Activated CD4-positive, alpha-beta T cell treated with anti-CD3 and anti-CD28 coated beads for 24 hours (primary cell): ENCODE data around the gene IL10.

Experiments used
- DNase-seq, 2 donors: peaks; one replicate each; pipeline ENCODE4 v3.0.0-alpha.2; 2020; ENCODE audit warnings: low read depth in 2 of 2

Gene IL10

DNA sequence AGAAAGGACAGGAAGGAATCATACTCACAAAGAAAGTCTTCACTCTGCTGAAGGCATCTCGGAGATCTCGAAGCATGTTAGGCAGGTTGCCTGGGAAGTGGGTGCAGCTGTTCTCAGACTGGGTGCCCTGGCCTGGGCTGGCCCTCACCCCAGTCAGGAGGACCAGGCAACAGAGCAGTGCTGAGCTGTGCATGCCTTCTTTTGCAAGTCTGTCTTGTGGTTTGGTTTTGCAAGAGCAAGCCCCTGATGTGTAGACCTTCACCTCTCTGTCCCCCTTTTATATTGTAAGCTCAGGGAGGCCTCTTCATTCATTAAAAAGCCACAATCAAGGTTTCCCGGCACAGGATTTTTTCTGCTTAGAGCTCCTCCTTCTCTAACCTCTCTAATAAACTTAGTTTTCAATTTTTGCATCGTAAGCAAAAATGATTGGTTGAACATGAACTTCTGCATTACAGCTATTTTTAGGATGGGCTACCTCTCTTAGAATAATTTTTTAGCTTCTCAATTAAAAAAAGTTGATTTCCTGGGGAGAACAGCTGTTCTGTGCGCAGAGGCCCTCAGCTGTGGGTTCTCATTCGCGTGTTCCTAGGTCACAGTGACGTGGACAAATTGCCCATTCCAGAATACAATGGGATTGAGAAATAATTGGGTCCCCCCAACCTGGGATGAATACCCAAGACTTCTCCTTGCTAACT lies at the start of gene IL10:
IL10 (minus strand) TSS at position 252 of the 695 bp plus-strand sequence; CDS start at position 193, 59 bp downstream.
- no peak for DNase-seq

DNA sequence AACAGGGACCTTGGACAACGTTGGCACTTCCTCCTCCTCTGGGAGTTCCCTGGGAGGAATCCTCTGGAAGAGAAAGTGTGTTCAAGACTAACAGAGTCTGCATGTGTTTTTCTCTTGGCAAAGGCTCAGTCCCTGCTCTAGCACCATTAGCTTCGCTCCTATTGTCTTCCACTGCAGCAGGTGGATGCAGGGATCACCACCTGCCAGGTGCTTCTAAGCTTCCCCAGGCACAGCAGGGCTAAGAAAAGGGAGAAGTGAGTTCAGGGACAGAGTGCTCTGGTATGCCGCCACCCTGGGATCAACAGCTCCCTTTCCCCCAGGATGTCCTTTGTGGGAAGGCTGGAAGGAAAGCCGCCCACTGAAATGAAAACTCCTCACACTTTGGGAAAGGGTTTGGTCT lies 49.2 kb upstream of the IL10 start:
- no peak for DNase-seq

DNA sequence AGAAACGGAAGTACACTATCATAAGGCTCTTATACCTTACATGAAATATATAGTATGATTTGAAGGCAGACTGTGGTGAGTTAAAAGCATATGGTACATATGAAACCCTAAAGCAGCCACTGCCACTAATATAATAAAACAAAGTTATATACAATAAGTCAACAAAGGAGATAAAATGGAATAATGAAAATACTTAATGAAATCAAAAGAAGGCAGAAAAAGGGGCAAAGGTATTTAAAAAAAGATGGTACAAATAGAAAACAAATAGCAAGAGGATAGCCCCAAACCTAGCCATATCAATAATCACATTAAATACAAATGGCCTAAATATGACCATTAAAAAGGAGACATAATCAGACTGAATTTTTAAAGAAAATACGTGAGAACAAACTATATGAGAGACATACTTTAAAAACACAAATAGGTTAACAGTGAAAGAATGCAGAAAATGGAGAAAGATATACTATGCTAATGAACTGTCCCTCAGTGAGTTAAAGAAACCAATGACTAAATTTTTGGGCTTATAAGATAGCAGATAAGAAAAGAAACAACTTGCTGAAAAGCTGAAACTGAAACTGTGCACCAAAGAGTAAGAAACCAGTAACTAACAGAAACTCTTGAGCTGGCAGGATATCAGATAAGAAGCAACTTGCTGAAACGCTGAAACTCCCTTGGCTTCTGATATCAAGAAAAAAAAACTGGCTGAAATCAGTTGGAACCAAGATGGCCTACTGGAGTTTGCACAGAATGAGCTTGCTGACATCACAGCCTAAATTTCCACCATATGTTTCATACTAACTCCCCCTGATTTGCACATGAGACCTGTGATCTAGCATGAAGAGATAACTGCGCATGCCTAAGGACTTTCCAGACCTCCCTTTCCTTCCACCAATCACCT lies 44.3 kb upstream of the IL10 start:
- DNase-seq = no peak

DNA sequence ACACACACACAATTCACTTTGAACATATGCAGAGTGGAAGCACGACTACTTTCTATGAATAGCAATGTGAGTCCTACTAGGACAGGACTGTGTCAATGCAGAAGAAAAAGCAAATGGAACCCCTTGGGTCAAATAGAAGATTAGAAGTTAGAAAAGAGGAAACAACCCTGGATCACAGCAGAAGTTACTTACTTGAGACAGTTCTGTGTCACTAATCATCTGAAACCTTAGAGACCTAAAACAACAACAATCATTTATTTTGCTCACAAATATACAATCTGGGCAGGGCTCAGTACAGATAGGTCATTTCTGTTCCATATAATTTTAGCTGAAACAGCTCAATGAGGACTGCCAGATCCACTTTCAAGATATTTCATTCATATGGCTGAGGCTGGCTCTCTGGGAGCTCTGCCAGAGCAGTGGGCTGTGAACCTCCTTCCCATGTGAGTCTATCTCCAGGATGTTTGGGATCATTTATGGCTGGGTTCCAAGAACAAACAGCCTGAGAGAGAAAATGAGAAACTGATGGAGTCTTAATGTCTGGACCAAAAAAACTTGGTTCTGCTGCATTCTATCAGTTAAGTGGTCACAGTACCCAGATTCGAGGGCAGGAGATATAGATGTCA lies 42.5 kb upstream of the IL10 start:
- no peak for DNase-seq

DNA sequence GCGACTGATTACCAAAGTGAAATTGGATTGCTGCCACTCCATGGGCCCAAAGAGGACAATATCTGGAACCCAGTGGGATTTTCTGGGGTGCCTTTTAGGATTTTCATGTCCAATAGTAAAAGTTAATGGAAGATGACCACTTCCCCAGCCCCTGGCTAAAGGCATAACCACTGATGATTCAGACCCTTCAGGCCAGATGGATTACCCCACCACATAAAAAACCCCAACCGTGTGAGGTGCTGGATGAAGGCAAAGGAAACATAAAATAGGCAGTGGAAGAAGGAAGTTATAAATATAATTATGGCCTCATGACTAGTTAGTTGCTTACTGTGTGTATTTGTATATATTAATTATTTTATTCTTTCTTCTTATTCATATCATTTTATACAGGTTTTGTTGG lies 40.2 kb upstream of the IL10 start:
- DNase-seq = no peak

DNA sequence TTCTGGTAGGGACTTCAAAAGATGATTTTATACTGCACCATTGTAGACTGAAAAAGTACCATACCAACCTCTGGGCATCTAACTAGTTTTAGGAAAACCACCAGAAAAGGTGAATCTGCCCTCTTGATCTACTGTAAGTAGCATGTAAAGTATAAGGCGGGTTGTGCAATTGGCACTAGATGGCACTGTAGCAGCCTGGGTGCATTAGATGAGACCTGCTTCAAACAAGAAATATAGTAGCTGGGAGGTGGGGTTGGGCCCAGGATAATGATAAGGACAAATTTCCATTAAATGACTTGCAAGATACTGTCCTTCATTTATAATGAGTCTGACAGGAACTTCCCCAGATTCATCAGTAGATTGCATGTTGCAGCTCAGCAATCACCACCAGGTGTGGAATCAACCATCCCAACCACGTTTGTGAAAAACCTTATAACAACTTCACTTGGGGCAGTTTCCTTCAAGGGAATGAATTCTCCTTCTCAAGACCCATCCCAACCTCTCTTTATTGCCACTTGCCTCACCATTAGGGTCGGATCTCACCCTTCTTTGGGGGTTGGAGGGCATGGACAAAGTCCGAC lies 37.3 kb upstream of the IL10 start:
- no peak for DNase-seq

DNA sequence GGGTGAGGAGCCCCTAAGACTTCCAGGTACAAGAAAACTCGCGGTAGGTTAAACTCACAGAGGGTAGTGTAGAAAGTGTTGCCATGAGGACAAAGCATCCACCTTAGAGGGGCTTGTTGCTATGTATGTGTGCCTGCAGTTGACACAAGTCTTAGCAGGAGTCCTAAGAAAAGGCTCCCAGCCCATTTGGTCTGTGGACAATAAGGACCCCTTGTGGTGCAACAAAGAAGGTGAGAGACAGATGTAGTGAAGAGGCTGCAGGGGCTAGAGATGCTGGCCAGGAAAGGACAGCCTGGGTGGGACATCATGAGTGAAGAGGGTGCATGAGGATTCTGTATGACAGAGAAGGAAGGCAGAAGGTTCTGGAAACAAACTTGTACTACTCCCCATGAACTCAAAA lies 36.3 kb upstream of the IL10 start:
- DNase-seq = no peak

DNA sequence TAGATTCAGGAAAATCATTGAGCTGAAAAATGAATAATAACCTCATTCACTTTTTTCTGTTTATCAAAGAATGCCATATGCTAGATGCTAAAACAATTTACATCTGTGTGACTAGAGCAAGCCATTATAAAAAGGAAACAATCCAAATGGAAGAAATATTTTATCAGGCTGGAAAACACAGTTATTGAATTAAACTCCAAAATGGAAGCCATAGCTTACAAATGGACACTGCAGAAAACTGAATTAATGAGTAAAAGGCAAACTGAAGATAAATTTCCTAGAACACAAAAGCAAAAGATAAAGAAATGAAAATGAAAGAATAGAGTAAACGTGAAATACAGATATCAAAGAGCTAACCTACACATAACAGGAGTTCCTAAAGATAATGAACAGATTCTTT lies 33.1 kb upstream of the IL10 start:
- no peak for DNase-seq

DNA sequence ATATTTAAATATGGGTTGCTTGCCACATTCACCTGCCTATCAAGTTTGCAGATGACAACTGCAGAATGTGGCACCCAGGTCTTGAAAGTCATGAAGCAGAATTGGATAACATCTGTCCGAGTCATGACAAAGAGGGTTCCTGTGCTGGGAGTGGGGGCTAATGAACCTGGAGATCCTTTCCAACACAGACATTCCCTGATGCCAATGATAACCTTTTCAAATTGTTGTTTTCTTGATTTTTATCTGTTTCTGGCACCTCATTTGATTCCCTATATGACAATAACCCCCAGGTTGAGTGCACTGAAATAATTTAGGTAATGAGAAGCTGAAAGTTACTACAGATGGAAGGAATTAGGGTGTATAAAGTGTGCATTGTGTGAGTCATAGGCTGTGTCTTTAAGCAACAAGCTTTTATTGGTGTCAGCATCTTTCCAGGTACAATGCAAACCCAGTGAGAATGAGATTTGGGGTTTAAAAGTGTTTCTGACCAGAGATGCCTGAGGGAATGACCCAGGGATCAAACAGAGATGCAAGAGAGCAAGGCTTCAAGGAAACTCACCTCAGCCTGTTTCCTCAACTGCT lies 32.0 kb upstream of the IL10 start:
- no peak for DNase-seq

DNA sequence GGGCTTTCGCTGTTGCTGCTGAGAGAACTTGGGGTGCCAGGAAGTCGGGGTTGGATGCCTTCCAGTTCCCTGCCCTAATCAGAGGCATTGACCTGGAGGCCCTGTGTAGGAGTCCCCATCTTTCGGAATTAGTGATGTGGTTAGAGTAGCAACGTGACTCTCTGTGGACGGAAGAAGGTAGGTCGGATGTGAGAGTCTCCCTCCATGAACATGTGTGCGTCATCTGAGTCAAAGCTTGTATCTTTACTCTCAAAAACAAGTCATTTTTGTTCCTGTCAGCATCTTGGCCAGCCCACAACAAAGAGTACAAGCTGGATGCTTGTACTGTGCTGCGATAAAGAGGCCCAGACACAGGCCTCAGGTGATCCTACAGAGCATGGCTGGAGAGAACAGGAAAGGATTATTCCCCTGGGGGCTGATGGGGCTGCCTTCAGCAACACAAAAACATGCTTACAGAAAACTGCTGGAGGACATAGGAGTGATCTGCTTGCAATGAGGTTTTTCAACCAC lies 31.0 kb upstream of the IL10 start:
- peak; percentile 47 to 55 for DNase-seq

DNA sequence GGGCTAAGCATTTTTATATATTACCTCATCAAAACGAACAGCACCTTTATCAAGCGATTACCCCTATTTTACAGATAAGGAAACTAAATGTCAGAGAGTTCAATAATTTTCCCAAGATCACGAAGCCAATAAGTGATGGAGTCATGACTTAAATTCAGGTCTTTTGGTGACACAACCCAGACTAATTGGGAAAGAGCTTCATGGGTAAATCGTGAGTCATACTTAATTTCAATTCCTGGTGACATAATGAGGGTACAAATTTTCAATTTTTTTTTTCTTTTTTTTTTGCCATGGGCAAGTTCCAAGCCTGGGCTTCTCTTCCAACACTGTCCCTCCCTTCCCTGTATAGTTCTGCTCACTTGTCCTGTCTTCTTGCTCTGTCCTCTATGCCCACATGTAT lies 30.1 kb upstream of the IL10 start:
- no peak for DNase-seq

DNA sequence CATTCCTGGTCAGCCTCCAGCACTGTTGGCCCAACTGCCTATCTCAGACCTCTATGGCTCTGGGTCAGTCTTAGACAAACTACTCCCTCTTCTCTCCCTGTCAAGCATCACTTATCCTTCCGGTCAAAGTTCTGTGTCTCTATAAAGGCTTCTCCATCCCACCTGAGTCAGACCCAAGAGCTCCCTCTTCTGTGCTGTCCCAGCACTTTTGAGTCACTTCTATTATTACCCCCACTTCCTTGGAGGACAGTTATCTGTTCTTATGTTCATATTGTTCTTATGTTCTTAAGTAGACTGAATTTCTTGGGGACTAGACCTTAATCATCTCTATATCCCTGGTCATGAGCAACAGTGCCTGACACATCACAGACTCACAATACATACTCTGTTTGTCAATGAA lies 29.2 kb upstream of the IL10 start:
- no peak for DNase-seq

DNA sequence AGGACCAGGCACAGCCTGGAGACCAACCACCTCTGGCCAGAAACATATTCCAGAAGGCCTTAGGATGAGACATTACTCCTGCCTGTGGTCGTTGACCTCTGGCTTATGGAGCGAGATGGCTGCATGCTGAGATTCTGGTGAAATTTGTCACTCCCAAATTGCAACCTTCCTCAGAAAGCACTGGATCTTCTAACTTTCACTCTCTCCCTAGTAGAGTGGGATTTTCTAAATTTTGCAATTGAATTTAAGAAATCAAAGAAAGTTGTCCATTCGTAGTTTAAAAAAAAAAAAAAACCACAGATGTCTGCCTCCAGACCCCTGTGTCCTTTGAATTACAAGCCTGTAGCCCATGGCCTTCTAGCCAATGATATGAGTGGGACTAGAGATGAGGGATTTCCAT lies 28.6 kb upstream of the IL10 start:
- DNase-seq = no peak

DNA sequence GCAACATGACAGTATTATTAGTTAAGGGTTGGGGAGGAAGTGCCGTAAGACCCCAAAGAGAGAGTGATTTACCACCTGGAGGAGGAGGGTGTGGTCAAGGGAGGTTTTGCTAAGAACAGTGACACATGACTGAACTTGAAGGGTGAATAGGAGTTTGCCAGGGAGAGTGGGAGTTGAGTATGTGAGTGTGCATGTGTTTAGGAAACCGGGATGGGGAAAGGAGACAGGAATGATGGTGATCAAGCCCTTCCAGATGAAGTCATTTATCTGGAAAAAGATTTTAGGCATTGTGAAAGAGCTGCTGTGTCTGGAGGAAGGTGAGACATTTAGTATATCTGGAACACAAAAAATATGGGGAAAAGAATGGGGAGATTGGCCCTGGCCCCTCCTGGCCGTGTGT lies 28.1 kb upstream of the IL10 start:
- DNase-seq = no peak

DNA sequence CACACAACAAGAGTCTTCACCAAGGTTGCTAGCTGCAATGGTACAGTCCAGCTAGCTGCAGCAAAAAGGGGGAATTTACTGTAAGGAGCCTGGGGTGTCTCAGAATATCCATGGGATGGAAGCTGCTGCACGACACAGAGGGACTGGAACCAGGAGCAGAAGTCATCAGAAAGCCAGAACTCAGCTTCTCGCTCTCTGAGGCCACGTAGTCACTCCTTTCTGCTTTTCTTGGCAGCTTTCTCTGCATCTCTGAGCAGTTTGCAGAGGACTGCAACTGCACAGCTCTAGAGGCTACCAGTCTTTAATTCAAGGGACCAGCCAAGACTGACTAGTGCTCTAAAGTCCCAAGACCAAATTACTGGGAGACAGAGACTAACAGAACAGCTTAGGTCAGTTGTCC lies 27.0 kb upstream of the IL10 start:
- no peak for DNase-seq

DNA sequence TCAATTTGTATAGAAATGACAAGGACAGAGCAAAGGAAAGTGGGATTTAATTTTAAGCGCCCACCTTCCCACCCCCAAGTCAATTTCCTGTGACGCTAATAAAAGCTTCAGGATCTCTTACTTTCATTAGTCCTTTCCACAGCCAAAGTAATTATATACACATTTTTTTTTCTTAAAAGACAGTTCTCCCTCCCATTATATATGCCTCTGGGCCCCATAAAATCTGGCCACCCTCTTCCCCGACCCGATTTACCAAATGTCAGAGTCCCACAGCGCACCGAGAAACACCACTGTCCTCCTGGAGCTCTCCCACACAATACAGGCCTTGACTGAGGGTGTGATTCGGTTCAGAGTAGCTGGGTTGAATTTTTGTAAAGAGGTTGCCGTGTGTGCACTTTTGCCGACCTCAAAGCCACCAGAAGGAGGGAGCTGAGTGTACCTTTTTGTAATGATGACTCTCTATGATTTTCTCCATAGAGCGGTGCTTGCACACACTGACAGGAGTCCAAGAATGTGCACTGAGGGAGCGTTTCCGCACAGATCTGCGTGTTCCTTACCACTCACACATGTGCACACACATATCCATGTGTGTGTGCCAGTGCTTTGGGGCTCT lies 26.2 kb upstream of the IL10 start:
- DNase-seq = no peak

DNA sequence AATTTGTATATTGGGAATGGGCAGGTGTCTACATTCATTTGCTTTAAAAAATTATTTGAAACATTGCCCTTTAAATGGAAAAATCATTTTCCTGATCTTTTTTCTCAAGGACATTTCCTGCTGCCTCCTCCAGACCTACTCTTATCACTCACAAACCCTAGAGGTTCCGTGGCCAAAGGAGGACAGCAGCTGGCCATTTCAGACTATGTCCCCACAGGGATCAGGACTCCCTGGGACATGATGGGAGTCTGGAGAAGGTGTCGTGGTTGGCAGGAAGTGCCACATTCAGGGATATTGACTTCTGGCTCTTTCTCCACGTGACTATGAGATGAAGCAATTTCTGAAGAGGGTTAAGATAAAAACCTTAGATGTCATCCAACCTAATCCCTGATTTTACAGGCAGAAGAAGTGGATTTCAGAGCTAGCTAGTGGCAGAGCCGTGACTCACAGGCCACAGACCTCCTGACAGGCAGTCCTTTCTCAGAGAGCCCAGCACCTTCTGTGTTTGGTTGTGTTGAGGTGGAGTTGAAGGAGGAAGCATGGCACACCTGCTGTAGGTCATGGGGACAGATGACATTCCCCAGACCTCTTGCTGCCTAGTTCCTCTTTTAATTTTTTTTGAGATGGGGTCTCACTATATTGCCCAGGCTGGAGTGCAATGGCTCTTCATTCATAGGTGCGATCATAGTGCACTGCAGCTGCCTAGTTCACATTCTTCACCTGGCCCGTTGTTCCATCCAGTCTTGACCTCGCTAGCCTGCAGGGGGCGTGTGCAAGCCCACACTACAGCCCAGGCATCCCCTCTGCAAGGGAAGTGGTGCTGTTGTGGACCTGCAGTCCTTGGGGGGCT lies 25.5 kb upstream of the IL10 start:
- no peak for DNase-seq

DNA sequence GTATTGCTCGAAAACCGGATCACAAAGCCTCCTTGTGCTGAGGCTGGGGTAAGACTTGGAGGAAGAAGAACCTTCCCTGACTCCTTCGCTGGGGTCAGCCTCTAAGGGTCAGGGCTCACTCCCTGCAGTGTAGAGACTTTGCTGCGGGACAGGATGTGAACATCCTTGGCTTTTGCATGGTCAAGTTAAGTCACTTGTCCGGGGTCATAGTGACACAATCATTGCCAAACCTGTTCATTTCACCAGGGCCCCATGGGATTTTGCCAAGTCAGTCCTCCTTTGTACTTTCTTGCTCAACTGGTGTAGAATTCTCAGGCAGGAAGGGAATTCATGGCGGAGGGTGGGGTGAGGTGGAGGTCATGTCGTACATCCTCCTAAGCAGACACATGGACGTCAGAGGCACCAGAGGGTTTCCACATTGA lies 24.7 kb upstream of the IL10 start:
- no peak for DNase-seq

DNA sequence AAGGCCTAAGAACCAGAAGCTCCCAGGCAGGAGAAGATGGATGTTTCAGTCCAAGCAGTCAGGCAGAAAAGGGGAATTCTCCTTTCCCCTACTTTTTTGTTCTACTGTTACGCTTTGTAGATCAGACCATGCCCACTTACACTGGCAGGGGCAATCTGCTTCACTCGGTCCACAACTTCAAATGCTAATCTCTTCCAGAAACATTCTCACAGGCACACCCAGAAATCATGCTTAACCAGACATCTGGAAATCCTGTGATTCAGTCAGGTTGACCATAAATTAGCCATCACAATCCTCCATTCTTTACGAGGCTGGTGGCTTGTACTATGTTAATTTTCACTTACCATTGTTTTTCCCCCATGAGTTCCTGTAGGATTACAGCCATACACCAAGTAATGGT lies 23.8 kb upstream of the IL10 start:
- DNase-seq = no peak

DNA sequence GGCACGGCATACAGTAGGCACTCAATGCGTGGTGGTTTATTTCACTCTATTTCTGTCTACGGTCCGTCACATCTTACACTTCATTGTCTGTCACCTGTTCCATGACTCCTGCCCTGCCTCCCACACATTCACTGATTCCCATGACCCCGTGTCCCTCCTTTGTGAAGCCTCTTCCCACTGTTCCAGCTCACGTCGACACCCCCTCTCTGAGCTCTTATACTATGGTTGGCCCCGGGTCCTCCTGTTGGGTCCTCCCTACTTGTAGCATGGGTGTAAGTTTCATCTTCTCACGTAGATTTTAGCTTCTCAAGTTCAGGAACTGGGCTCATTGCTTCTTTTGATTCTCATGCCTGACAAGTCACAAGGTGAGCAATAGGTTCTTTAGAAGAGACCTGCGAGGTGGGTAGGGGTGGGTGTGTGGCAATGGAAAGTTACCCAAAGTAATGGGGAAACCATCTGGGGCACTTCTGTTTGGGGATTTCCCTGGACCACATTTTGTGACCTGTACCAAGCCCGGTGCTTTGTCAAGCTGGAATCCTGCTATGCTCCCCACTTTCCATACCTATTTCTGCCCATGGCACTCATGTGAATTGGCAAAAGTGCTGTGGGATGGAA lies 22.1 kb upstream of the IL10 start:
- DNase-seq = no peak
